HG02884 (cell line): ENCODE data around the gene GMDS.
A peak's percentile ranks its signal among the peaks of the same experiment; 100 is the strongest.

Experiments
- ATAC-seq: cut with Tn5 transposase; IDR thresholded peaks from one replicate; pipeline ENCODE4 v1.9.1; 2021; ENCODE audit warnings: mild to moderate bottlenecking, moderate library complexity; ENCODE audit not compliant: unreplicated experiment

GMDS gene

DNA sequence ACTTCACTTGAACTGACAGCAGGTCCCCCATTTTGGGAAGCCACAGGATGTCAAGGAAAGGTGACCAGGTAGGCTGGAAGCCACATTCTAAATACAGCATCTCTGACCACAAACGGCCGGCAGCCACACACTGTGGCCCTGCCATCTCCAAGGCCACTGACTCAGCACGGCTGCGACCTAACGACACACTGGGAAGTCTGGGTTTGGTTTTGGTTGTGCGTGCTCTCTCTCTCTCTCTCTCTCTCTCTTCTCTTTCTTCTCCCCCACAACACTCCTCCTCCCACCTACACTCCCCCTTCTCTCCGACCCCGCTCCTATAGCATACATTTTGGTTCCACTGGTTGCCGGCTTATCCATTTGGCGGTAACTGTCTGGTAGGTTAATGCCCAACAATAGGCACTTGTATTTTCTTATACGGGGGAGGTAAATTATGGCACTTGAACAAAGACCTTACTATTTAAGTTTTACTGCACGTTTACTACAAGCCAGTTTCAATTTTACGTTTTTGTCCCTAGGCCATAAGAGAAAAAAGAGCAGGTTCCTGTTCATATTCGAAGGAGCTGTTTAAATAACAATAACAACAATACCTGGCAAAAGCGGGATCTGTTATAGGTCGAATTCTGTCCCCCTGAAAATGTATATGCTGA is 103.6 kb downstream of the GMDS start:
- no peak for ATAC-seq

DNA sequence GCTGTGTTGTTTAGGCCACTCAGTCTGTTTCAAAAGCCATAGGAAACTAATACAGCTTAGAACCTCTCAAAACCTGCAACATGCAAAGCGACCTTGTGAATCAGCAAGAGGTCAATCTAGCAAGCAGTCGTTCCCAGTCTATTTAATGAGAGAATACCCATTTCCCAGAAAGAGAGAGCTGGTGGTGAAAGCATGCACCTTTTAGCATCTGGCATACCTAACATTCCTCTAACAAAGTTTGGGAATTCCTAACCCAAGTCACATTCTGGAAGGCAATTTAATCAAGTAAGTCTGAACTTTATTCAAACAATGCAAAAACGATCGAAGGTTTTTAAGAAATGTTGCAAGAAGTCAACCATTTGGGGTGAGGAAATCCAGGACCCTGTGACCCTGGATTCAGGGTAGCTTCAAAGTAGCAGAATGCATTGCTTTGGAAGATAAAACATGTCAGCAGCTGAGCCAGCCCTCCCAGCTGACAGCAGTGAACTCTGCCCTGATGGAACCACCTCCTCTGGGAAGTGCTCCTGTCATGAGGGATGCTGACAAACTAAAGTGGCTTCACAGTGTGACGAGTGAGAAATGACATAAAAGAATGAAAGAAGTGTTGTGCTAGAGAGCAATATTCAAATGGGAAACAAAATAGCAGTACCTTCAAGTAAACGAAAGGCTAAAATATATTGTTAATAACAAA is 104.8 kb downstream of the GMDS start:
- ATAC-seq = no peak

DNA sequence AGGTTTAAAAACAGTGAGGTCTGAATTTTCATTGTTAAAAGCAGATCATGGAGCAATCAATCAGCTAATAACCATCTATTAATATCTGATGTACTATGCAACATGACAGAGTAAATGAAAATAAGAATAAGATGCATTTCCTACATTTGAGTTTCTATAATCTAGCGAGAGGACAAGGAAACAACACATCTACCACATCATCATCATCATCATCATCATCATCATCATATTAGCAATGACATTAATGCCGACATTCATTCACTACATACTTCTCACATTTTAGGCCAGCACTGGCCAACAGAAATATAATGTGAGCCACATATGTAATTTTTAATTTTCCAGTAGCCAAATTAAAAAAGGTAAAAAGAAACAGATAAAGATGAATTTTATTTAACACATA is 110.0 kb downstream of the GMDS start:
- no peak for ATAC-seq

DNA sequence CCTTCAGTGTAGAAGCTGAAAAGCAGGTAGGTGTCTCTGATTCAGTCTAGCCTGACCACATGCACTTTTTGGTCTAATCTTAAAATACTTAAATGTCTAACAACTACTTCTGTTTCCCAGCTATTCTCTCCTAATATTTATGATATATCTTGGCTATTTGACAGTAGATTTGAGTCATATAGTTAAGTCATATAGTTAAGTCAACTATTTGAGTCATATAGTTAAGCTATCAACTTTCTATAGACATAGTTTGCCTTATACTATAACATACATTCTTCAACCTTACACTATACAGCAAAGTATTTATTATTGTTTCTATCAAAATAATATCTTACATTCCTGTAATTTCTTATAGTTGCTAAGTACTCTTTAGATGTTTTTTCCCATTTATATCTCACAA is 110.9 kb downstream of the GMDS start:
- ATAC-seq = no peak

DNA sequence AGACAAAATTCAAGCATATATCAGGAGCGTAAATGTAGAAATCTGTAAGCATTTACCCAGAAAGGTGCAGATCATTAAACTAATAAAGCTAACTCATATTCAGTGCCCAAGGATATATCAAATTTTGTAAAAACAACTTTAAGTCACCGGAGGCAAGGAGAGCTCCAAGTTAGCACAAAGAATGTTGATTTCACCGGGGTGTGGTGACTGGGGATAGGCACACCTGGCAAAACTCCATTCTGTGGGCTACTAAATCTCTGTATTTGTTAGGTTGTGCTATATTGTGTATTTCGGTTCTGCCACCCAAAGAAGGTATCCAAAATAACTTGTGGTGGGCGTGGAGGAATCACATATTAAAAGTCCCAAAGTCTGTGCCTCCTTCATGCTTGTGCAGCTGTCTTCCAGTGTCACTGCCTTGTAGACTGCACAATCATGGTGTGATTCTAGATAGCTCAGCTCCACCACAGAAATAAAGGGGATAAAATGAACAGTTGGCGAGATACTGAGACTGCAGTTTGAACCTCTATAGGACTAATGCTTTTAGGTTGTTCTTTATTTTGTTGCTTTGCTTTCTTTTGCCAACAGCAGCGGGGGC is 111.6 kb downstream of the GMDS start:
- no peak for ATAC-seq

DNA sequence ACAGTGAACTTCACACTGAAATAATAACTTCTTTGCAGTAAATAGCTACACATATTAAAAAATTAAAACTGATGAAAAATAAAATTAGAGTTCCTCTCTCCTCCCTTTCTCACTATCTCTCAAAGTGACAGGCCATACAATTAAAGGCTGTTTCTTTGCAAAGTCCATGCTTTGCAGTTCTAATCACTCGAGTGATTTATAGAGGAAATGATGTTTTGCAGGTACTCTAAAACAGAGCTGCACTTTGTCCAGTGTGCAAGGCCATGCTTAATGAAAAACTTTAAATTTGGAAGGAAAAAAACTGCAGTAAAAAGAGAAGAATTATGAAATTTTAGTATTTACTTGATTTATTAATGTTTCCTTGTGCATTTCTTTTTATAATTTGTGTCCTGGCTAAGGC is 112.5 kb downstream of the GMDS start:
- ATAC-seq = no peak

DNA sequence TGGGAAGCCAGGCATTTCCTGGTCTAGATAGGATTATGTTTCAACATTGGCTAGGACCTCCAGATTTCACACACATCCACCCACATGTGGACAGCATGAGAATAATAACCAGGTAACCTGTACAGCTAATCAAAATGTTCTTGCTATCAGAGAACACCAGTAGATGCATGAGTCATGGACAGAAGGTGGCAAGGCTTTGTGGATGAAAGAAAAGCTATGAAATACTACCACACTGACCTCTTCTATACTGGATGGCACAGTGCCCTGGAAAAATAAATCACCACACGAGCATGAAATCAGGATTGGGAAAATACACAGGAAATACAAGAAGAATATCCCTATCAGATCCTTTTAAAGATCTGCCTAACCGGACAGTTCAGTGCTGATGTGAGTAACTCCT is 113.0 kb downstream of the GMDS start:
- ATAC-seq = no peak

DNA sequence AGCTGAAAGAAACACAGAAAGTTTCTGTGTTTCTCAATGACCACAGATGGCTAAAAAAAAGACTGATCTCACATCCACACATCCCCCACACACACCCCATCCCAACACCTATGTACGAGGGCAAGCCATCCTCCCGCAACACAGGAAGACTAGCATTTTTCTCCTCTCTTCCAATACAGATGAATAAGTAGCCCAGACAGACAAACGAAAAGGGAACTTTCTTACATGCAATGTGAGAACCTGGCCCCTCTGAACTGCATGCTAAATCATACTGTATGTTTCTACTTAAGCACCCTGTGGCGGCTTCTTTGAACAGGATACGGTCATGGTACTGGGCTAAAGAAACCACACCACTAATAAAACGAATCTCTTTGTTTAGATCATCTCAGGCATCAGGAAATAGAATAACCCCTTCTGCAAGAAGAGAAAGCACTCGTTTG is 116.2 kb downstream of the GMDS start:
- peak; percentile 50 for ATAC-seq

DNA sequence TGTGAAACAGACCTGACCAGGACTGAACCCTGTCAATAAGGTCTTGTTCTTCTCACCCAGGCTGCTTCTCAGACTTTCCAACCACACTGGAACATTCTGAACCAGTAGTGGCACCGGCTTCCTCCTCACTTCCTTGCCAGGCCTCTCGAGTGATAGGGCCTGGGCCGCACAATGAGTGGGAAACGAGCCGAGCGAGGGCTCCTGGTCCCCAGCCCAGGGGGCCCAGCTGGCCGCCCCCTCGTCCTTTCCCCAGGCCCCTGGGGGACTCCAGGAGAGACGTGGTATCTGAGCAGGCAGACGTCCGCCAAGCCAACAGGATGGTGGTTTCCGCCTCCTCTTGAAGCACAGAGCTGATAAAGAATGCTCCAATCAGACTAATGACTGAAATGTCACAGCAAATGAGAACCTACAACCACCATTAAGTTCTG is 117.9 kb downstream of the GMDS start:
- ATAC-seq = peak; percentile 54

DNA sequence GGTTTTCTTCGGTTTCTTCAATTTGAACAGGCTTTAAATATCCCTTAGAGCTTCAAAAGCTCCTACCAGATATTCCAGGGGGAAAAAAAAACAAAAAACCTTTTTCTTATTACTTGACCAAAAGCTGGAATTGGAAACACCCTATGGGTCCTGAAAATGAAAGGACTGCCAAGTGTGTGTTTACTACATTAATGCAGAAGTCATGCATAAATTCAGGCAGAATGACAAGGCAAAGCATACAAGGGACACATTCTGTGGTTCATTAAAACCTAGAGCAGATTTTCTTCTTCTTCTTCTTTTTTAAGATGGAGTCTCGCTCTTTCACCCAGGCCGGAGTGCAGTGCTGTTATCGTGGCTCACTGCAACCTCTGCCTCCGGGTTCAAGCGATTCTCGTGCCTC is 119.1 kb downstream of the GMDS start:
- no peak for ATAC-seq

DNA sequence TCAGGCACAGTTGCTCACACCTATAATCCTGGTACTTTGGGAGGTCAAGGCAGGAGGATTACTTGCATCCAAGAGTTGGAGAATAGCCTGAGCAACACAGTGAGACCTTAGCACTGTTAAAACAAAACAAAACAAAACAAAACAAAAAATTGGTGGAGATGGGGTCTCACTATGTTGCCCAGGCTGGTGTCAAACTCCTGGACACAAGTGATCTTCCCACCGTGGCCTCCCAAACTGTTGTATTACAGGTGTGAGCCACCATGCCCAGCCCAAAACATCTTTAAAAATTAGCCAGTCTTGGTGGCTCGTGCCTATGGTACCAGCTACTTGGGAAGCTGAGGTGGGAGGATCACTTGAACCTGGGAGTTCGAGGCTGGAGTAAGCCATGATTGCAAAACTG is 120.2 kb downstream of the GMDS start:
- ATAC-seq = no peak

DNA sequence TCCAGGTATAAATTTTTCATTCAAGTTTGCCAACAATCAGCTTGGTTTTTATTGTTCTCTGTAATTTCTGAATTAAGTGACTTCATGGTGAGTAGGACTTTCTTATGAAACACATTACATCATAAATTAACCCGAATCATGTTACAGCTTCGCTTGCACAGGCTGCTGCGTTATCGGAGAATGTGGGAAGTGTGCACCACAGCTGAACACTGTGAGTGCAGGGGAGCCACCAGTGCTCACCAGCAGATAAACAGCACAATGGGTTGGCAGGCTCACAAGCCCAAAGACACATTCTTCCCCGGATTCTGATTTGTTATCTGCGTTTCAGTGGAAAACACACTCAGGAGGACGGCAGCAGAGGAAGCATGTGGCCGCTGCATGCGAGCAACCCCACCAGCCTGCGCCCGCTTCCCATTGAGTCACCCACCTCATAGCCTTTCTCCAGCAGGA is 121.1 kb downstream of the GMDS start:
- ATAC-seq = no peak

DNA sequence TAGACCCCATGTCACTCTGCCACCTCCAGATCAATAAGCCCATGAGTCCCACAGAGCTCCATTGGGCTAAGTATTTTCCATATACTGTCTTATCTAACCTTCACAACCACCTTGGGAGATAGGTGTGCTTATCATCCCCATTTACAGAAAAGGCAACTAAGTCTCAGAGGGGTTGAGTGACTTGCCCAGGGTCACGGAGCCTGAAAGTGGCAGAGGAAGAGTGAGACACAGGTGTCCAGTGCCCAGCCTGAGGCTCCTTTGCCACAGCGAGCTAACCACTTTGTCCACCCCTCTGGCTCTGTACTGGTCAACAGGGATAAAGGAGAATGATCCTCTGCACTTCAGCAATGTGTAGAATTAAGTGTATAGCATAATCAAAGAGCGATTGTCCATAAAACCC is 124.5 kb downstream of the GMDS start:
- no peak for ATAC-seq

DNA sequence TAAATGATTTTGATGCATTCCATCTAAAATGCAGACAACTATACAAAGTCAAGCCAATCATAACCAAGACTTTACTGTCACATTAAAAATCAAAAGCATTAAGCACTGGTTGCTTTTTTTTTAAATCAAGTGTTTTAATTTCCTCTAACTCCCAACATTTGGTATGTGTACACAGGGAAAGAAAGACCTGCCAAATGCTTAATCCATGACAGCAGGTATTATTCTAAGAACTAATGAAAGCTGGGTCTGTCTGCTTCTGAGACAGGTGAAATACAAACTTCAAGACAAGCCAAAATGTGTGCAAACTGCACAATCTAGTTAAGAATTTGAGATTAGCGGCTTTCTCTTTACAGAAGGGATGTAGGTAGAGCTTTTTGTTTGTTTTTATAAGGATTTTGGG is 126.1 kb downstream of the GMDS start:
- no peak for ATAC-seq

DNA sequence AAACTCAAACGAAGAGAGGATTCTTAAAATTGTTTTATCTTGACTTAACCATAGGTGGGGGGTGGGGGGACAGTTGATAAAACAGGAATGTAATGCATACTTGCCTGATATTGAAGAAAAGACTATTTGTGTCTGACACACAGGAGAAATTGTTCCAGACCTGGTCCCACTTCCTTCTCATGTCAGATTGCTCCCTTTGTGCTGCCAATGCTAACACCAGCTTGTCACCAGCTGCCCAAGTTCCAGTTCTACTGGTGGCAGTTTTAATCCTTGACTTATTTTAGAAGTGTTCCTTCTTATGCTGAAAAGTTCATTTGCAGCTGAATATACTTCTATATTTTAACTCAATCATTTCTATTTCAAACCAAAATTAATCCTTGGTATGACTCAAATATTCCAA is 127.3 kb downstream of the GMDS start:
- no peak for ATAC-seq

DNA sequence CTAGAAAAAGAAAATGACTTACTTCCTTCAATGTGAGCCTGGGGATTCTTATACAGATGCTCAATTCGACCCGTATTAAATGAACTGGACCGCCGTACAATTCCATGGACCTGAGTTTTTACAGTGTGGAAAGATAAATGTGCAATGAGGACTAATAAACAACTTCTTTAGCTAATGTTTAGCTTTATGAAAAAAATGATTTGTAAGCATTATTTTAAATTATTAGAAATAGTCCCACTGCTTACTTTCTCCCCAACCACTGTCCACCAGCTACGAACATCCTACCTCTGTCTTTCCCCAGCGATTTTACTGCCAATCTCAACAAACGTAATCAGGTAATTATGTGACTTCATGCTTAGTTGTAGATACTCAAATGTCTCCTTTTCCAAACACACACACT is 128.0 kb downstream of the GMDS start:
- ATAC-seq = no peak

DNA sequence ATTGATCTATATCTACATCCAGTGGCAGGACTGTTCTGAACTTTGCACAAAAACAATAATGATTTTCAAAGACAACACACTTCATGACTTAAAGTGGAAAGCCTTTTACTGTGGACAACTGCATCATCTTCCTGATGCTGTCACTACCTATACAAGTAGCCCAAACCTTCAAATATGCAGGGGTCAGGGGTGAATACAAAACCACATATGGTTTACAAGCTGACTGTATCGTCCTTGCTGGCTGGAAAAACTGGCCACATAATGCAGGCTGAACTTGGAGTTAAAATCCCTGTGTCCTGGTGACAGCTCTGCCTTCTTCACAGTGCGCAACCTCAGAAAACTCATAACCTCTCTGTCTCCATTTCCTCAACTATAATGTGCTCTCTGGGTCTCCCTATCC is 128.9 kb downstream of the GMDS start:
- ATAC-seq = no peak

DNA sequence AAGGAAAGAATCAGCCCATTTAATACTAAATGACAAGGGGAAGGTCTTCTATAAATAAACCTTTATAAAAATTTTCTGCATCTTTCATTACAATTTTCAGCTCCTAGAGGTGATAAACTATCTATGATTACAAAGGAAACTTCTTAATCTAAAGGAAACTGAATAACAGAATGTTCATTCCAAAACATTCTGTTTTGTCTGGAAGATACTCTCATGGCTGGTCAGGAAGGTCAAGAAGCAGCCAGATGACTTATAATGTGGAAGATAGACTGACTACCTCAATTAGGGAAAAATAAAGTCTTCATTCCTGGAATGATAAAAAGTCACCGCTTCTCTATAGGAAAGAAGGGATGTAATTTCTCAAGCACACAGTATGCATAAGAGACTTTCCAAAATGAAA is 131.3 kb downstream of the GMDS start:
- no peak for ATAC-seq

DNA sequence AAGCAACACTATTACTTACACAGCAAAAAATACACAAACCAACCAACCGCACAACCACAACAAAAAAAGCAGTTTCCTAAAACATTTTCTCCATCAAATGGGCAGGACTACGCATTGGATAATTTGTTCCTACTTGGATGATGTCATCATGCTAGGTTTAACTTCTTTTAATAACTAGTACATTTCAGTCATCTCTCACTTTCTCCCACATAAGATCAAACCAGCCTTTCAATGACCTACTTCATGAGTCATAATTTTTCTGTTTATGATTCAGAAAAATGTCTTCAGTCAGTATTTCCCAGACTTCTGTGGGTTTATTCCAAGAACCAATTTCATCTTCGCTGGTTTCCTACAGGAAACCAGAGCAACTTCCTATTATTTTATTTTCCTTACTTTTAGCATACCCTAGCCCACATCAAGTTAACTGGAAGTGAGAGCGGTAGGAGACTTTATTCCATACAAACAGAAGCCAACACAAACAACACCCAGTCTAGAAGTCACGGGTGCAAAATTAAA is 134.2 kb downstream of the GMDS start:
- ATAC-seq = no peak

DNA sequence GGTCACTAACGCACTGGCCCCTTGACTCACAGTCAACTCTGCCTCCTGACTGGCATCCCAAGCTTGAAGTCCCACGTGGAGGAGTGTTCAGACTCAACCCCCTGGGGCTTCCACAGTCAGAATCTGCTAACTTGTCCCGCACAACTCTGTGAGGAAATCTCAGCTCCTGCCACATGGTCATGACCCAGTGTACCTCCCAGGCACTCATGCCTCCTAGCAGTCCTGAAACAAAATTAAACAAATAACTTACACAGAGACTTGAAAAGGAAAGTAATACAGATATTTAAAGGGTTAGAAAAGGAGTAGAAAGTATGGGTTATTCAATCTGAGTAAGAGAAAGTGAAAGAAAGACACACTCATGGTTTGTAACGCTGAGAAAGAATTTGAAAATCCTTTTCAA is 134.9 kb downstream of the GMDS start:
- ATAC-seq = peak; percentile 54

DNA sequence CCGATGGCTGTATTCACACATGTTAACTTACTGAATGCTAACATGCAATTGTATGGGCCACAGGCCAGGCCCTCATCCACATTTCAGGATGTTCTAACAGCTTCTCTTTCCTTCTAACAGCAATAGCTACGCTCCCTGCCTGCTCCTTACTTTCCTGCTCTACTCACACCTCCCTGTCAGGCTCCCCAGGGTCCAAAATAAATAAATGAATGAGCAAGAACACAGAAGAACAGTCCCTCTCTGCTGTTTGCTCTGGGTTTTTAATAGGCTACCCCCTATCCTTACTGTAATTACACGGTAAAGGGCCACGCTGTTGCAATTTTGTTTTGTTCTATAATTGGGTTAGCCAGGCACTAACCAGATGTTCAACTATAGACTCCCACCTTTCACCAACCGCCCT is 135.6 kb downstream of the GMDS start:
- ATAC-seq = no peak

DNA sequence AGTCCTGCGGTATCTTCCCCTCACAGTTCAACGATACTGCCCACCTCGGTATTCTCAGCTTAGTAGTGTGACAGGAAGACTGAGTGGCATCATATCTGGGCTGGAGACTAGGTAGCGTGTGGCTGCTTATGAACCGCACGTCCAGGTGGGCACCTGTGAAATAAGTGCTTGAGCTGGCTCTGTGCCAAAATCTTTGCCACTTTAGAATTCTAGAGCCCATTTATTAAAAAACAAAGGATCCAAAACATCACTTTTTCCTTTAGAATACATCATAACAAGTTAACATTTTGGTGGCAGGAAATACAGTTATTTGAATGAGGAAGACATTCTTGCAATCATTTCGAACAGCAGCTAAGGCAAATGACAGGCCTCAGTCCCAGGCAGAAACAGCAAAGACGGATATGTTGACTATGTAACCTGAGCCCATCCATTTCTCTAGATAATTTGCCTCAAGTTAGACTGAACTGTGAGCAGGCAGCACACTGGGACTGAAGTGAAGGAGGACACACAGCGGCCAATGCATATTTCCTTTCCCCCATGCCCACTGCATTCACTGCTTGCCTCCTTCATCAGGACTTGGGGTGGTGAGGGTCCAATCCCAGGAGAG is 136.6 kb downstream of the GMDS start:
- ATAC-seq = no peak
